GM20431 (cell line): ENCODE measurements around the gene RNF32.

Source experiments
- in situ Hi-C: fragments of 300-500 bp; cut with MseI, MboI; formaldehyde crosslinking; loops from one replicate; pipeline ENCODE4 v1.15.0; 2020; ENCODE audit warnings: low sequenced_read_pairs; ENCODE audit not compliant: unreplicated experiment

RNF32 gene

GRCh38 chr7:156640257-156640948 lies at the start of gene RNF32:
RNF32 (plus strand) TSS chr7:156640774; CDS start chr7:156643878, 3,104 bp downstream.
- in situ Hi-C loops: no loop called here

GRCh38 chr7:156592155-156592884 lies 48.3 kb upstream of the RNF32 start:
- in situ Hi-C loops: no loop called here

- in situ Hi-C loops: no loop called here
Measured at GRCh38 chr7:156594283-156595080, 46.1 kb upstream of the RNF32 start.

- in situ Hi-C loops: no loop called here
Measured at GRCh38 chr7:156600496-156600895, 40.1 kb upstream of the RNF32 start.

GRCh38 chr7:156602283-156602682 lies 38.3 kb upstream of the RNF32 start:
- in situ Hi-C loops: no loop called here

GRCh38 chr7:156603011-156603410 lies 37.6 kb upstream of the RNF32 start:
- in situ Hi-C loops: no loop called here

- in situ Hi-C loops: no loop called here
Measured at GRCh38 chr7:156603629-156604028, 36.9 kb upstream of the RNF32 start.

- in situ Hi-C loops: no loop called here
Measured at GRCh38 chr7:156604311-156604710, 36.3 kb upstream of the RNF32 start.

GRCh38 chr7:156604836-156605695 lies 35.5 kb upstream of the RNF32 start:
- in situ Hi-C loops: no loop called here

GRCh38 chr7:156606135-156606534 lies 34.4 kb upstream of the RNF32 start:
- in situ Hi-C loops: no loop called here

- in situ Hi-C loops: no loop called here
Measured at GRCh38 chr7:156606691-156607331, 33.8 kb upstream of the RNF32 start.

GRCh38 chr7:156607332-156608172 lies 33.0 kb upstream of the RNF32 start:
- in situ Hi-C loops: no loop called here

GRCh38 chr7:156608173-156608478 lies 32.4 kb upstream of the RNF32 start:
- in situ Hi-C loops: no loop called here

- in situ Hi-C loops: no loop called here
Measured at GRCh38 chr7:156609010-156609877, 31.3 kb upstream of the RNF32 start.

GRCh38 chr7:156610130-156610529 lies 30.4 kb upstream of the RNF32 start:
- in situ Hi-C loops: no loop called here

GRCh38 chr7:156610601-156611000 lies 30.0 kb upstream of the RNF32 start:
- in situ Hi-C loops: no loop called here

- in situ Hi-C loops: no loop called here
Measured at GRCh38 chr7:156611014-156612010, 29.3 kb upstream of the RNF32 start.
